Activated CD8-positive, alpha-beta memory T cell treated with anti-CD3 and anti-CD28 coated beads for 4 hours (primary cell): ENCODE data around the gene DYNC1LI2.

Experiments
- DNase-seq, 2 donors: peaks; one replicate each; pipeline ENCODE4 v3.0.0-alpha.2; 2020; ENCODE audit warnings: low read depth in 2 of 2

DYNC1LI2 gene

DNA sequence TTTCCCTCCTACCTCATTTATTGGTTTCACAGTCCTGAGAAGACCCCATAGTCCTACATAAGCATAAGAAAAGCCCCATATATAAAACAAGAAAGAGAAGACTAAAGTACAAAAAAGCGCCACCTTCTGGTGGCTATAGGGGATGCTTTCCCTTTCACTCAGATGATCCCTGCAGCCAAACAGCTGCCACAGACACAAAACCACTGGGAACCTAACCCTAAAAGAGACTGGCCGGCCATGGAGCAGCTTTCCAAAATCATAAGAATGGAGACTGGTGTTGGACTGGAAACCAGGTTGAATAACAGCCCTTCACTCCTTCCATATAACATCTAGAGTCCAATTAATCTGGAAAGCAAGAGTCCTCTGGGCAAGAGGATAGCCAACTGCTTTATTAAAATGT, 11.4 kb downstream of the DYNC1LI2 start:
- no peak for DNase-seq

GRCh38 chr16:66735891-66736290, 15.5 kb downstream of the DYNC1LI2 start:
- no peak for DNase-seq

DNA sequence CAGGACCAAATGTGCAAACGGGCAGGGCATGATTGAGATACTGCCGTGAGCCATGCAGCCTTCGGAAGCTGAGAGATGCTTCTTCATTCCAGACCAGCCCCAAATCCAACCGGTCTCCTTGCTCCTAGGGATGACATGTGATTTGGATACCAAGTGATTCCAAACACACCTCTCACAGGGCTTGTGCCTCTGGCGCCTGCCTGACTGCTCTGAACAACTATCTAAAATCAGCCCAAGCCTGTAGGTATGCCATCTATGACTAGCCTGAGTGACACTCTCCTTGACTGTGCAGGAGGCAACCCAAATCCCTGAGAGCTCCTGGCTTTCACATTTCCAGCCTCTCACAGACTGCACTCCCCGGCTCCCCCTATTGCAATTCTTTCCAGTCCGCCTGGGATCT, 20.3 kb downstream of the DYNC1LI2 start:
- DNase-seq: no peak

DNA sequence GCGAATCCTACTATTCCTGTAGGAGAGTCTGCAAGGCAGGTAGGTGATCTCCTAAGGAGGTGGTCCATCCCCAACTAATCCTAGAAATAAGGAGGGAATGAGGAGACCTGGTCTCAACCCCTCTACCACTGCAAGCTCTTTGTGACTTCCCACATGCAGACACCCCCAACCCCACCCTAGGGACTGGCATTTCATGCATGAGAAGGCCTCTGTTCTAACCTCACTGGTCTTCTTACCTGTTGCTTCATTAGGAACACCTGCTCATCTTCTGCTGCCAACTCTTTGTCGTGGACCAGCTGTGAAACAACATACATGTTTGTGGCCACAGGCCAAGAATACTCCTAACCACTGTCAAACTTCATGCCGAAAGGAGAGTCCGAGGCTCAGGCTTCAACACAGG, 22.6 kb downstream of the DYNC1LI2 start:
- DNase-seq: no peak

DNA sequence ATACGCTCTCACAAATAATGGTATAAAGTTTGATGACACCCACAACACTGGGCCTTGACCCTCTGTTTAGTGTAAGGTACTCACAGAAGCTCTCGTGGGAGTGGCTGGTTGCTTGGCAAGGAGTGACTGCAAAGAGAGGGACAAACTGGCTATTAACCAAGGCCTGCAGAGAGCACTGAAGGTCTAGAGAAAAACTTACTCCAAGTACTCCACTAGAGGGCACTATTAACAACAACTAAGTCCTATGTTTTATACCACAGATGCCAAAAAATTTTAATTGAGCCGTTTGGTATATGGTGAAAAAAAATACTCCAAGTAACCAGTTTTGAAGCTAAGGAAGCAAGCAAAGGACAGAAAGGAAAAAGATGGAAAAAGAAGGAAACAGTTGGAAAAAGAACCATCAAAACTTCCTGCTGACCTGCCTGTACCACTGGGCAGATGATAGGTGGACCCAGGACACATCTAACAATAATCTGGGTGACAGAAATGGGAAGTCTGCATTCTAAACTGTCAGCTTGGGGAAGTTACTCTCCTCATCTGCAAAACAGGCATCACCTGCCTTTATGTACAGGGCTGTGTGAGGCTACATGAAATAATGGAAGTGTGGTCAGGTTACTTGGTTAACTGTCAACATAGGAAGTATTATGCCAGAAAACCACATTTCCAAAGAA, 23.2 kb downstream of the DYNC1LI2 start:
- DNase-seq: no peak

- no peak for DNase-seq
Observed at GRCh38 chr16:66720766-66721165, 30.6 kb downstream of the DYNC1LI2 start.

DNA sequence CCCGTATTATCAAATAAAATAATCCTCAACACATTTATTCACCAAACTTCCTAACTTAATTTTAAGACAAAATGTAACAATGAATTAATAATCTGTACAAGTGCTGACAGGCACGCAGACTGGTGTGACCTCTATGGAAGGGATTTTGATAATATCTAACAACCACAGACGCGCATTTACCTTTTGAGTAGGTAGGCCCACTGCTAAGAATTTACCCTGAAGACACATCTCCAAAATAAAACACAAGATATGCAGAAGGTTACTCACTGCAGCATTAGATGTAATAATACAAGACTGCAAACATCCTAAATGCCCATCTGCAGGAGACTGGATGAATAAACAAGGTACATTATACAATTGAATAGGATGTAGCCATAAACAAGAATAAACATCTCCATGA, 32.2 kb downstream of the DYNC1LI2 start:
- DNase-seq: no peak

- DNase-seq: no peak
Observed at GRCh38 chr16:66717776-66718175, 33.6 kb downstream of the DYNC1LI2 start.

DNA sequence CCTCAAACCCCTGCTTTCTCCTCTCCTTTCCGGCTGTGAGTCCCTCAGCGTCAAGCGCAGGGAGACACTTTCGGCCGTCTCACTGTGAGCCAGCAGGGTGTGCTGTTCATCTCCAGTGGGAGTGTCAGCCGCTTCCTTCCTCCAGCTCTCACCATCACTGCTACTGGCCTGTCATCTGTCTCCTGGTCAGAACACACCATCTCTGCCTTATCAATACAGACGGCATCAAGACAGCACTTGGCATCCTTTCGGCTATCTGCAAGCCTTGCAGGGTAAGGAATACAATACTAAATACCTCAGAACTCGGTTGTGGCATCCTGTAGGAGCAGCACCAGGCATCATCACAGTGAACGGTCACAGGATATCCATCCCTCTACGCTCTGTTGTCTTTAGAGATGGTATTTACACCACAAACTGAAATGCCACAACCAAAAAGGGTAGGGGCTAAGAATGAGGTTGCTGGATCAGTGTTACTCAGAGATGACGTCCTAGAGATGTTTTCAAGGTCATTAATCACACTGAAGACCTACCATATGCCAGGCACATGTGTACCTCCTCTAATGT, 34.2 kb downstream of the DYNC1LI2 start:
- DNase-seq: no peak

- no peak for DNase-seq
Observed at GRCh38 chr16:66714654-66715307, 36.6 kb downstream of the DYNC1LI2 start.

- DNase-seq: no peak
Observed at GRCh38 chr16:66714062-66714461, 37.3 kb downstream of the DYNC1LI2 start.

- no peak for DNase-seq
Observed at GRCh38 chr16:66713076-66713475, 38.3 kb downstream of the DYNC1LI2 start.

DNA sequence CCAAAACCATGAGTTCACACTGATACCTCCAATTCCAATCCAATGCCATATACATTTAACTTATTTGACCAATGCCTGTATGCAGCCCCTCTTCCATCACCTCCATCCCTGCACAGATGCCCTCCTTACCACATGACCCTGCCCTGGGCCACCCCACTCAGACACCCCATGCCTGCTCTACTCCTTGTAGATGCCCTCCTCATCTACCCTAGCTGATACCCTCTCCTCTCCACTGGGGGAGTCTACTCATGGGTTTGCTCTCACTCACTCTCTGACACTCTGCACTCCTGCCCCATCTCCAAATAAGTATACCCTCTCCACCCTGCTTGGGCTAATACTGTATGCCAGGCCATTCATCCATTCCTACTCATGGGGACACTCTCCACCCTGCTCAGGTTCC, 38.9 kb downstream of the DYNC1LI2 start:
- DNase-seq: no peak

DNA sequence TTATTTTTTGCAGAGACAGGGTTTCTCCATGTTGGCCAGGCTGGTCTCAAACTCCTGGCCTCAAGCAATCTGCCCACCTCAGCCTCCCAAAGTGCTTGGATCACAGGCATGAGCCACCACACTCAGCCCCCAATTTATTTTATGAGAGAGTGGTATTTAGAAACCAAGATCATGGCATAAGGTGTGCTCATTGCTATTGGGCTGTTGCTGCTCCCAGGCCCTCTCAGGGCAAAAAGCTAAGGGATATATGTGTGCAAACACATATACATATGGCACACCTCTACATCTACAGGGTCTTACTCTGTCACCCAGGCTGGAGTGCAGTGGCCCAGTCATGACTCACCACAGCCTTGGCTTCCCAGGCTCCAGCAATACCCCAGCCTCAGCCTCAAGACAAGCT, 39.8 kb downstream of the DYNC1LI2 start:
- no peak for DNase-seq

DNA sequence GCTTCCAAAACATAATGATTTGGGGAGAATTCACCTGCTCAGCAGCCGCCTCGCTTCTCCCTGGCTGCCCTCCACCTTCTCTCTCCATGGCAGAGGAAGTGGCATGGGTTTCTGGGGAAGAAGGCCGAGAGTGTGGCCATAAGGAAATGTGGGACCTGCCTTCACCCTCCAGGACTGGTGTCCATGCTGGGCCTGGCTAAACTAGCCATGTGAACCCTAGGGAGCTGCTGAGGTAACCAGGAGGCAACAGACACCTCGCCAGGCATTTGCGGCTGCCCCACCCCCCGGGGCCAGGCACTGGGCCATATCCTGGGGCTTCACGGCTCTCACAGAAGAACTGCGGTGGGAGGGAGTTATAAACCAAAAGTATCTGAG, 44.9 kb downstream of the DYNC1LI2 start:
- DNase-seq: no peak

DNA sequence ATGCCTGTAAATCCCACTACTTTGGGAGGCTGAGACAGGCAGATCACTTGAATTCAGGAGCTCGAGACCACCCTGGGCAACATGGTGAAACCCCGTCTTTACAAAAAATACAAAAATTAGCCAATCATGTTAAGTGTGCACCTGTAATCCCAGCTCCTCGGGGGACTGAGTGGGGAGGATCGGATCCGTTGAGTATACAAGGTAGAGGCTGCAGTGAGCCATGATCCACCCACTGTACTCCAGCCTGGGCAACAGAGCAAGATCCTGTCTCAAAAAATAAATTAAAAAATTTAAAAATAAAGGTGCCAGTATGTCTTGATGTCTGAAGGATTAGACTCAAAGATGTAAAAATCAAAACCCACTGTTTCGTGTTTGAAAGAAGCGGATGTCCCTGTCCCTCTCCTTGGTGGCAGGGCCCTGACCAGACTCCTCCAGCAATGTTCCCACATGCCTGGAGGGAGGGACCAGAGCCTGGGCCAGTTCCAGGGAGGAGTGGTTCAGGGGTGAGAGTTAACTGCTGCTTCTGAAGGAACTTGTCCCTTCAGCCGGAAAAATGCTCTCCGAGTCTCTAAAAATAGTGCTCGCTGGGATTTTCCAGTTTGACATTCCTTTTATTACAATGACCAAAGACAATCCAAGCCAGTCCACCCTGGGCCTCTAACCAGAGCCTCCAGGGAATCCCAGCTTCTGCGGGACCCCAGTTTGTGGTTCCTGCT, 45.5 kb downstream of the DYNC1LI2 start:
- DNase-seq: no peak

- no peak for DNase-seq
Observed at GRCh38 chr16:66703406-66704215, 47.8 kb downstream of the DYNC1LI2 start.

- no peak for DNase-seq
Observed at GRCh38 chr16:66701516-66701915, 49.9 kb downstream of the DYNC1LI2 start.

GRCh38 chr16:66701026-66701425, 50.4 kb downstream of the DYNC1LI2 start:
- DNase-seq: no peak

DNA sequence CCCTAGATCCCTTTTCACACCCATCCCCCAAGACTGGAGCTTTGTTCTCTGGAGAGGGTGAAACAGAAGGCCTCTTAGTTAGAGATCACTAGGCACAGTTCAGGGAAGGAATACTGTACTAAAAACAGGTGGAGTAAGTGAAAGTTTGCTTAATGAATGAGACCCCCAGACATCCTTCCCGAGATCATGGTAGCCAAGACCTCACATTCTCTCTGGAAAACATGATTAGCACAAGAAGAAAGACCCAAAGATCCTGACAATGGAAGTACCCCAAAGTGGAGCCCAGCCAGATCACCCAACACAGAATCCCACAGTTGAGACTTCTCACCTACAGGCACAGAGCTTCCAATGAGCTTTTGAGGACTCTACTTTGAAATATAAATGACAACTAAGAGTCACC, 51.5 kb downstream of the DYNC1LI2 start:
- DNase-seq: no peak

- no peak for DNase-seq
Observed at GRCh38 chr16:66698046-66698445, 53.4 kb downstream of the DYNC1LI2 start.
